Mesodermal cell (in vitro differentiated cells): ENCODE data around the gene ANKRD44.

Source experiments
- H3K27ac ChIP-seq: 2 replicates; pipeline ENCODE4 v1.7.0; 2013; ENCODE audit warnings: mild to moderate bottlenecking, low read depth, low read length, moderate library complexity; ENCODE audit not compliant: severe bottlenecking
- H3K36me3 ChIP-seq: 2 replicates; pipeline ENCODE4 v1.7.1; 2013; ENCODE audit warnings: mild to moderate bottlenecking, low read length, moderate library complexity; ENCODE audit not compliant: control insufficient read depth, insufficient read depth
- H3K4me1 ChIP-seq: one replicate; pipeline ENCODE4 v1.7.1; 2013; ENCODE audit warnings: mild to moderate bottlenecking, low read length; ENCODE audit not compliant: insufficient read depth, control insufficient read depth, poor library complexity, severe bottlenecking
- H3K4me3 ChIP-seq: 2 replicates; pipeline ENCODE4 v1.7.0; 2013; ENCODE audit warnings: low read length, control low read depth, mild to moderate bottlenecking; ENCODE audit not compliant: insufficient read depth, poor library complexity, severe bottlenecking; ENCODE audit errors: extremely low read depth
- H3K9me3 ChIP-seq: 2 replicates; pipeline ENCODE4 v1.7.1; 2013; ENCODE audit warnings: mild to moderate bottlenecking, low read length, moderate library complexity; ENCODE audit not compliant: control insufficient read depth
- WGBS, 2 experiments: methylation state at CpG; one replicate each; pipeline ENCODE4 v1.1.5; 2013; ENCODE audit warnings: missing lambda C conversion rate in 2 of 2; ENCODE audit not compliant: insufficient coverage in 2 of 2; 5-methylcytosine and 5-hydroxymethylcytosine counted together

Gene ANKRD44

GRCh38 chr2:197161774-197162173 is 148.8 kb downstream of the ANKRD44 start:
- peaks cover 22% of the 10 kb centered on the region for H3K4me1 ChIP-seq
- WGBS, 2 experiments: 60 to 89% methylated on average over 1 to 4 of the region's 5 CpGs
- no peaks in the 10 kb centered on the region for H3K36me3 ChIP-seq
- no peaks in the 10 kb centered on the region for H3K9me3 ChIP-seq
- H3K27ac ChIP-seq: no peak overlapping the region
- no peak overlapping the region for H3K4me3 ChIP-seq

- no peak overlapping the region for H3K4me3 ChIP-seq
- H3K27ac ChIP-seq: no peak overlapping the region
- no peaks in the 10 kb centered on the region for H3K36me3 ChIP-seq
- peaks cover 22% of the 10 kb centered on the region for H3K4me1 ChIP-seq
- WGBS, 2 experiments: 93 to 96% methylated on average over 2 to 3 of the region's 4 CpGs
- no peaks in the 10 kb centered on the region for H3K9me3 ChIP-seq
Observed at GRCh38 chr2:197159661-197160211, 150.8 kb downstream of the ANKRD44 start.

GRCh38 chr2:197158591-197159550 is 151.7 kb downstream of the ANKRD44 start:
- Histone ChIP-seq H3K4me1 (peaks cover 19% of the 10 kb centered on the region), H3K36me3 (no peaks in the 10 kb centered on the region), H3K27ac (no peak overlapping the region), H3K4me3 (no peak overlapping the region), H3K9me3 (no peaks in the 10 kb centered on the region)
- 80 to 100% methylated on average over 2 to 5 of the region's 7 CpGs for WGBS, 2 experiments

GRCh38 chr2:197157879-197158537 is 152.6 kb downstream of the ANKRD44 start:
- no peak overlapping the region for H3K4me3 ChIP-seq
- no peaks in the 10 kb centered on the region for H3K36me3 ChIP-seq
- WGBS, 2 experiments: 86% methylated on average over 7 of the region's 9 CpGs
- H3K4me1 ChIP-seq: peaks cover 19% of the 10 kb centered on the region
- H3K27ac ChIP-seq: no peak overlapping the region
- H3K9me3 ChIP-seq: no peaks in the 10 kb centered on the region

GRCh38 chr2:197156771-197157170 is 153.8 kb downstream of the ANKRD44 start:
- Histone ChIP-seq H3K4me1 (peaks cover 20% of the 10 kb centered on the region), H3K27ac (no peak overlapping the region), H3K9me3 (no peaks in the 10 kb centered on the region), H3K36me3 (no peaks in the 10 kb centered on the region), H3K4me3 (no peak overlapping the region)
- WGBS, 2 experiments: no CpG with 5 or more reads among the region's 6 CpGs

GRCh38 chr2:197152451-197153228 is 157.9 kb downstream of the ANKRD44 start:
- WGBS, 2 experiments: 91 to 99% methylated on average over 5 to 6 of the region's 7 CpGs
- peaks cover 5% of the 10 kb centered on the region for H3K4me1 ChIP-seq
- H3K4me3 ChIP-seq: no peak overlapping the region
- no peaks in the 10 kb centered on the region for H3K9me3 ChIP-seq
- H3K36me3 ChIP-seq: no peaks in the 10 kb centered on the region
- H3K27ac ChIP-seq: peak overlapping the region; percentile 57

GRCh38 chr2:197149546-197149945 is 161.0 kb downstream of the ANKRD44 start:
- H3K4me1 ChIP-seq: peaks cover 11% of the 10 kb centered on the region
- no peaks in the 10 kb centered on the region for H3K36me3 ChIP-seq
- no peak overlapping the region for H3K4me3 ChIP-seq
- no peak overlapping the region for H3K27ac ChIP-seq
- H3K9me3 ChIP-seq: no peaks in the 10 kb centered on the region
- 91 to 98% methylated on average over 4 of the region's 4 CpGs for WGBS, 2 experiments

GRCh38 chr2:197148401-197148800 is 162.2 kb downstream of the ANKRD44 start:
- H3K4me1 ChIP-seq: peaks cover 11% of the 10 kb centered on the region
- H3K27ac ChIP-seq: no peak overlapping the region
- no peaks in the 10 kb centered on the region for H3K9me3 ChIP-seq
- H3K4me3 ChIP-seq: no peak overlapping the region
- H3K36me3 ChIP-seq: no peaks in the 10 kb centered on the region
- WGBS, 2 experiments: no CpG with 5 or more reads among the region's 1 CpG

GRCh38 chr2:197147942-197148341 is 162.6 kb downstream of the ANKRD44 start:
- 86 to 93% methylated on average over 1 to 4 of the region's 4 CpGs for WGBS, 2 experiments

GRCh38 chr2:197146995-197147394 is 163.6 kb downstream of the ANKRD44 start:
- Histone ChIP-seq H3K4me1 (peaks cover 7% of the 10 kb centered on the region), H3K9me3 (no peaks in the 10 kb centered on the region), H3K27ac (no peak overlapping the region), H3K4me3 (no peak overlapping the region), H3K36me3 (no peaks in the 10 kb centered on the region)
- 70% methylated on average over 4 of the region's 5 CpGs; no CpG with 5 or more reads in 1 of the 2 experiments for WGBS, 2 experiments

More at GRCh38 chr2:197147942-197148341, 162.6 kb downstream of the ANKRD44 start:
- Histone ChIP-seq H3K4me3 (no peak overlapping the region), H3K36me3 (no peaks in the 10 kb centered on the region), H3K27ac (no peak overlapping the region), H3K9me3 (no peaks in the 10 kb centered on the region), H3K4me1 (peaks cover 11% of the 10 kb centered on the region)
